GM18858 (cell line): ENCODE results near the gene IRGC.

ENCODE experiments used
- ATAC-seq: cut with Tn5 transposase; IDR thresholded peaks from one replicate; pipeline ENCODE4 v1.9.1; 2021; ENCODE audit not compliant: unreplicated experiment

The IRGC gene

DNA sequence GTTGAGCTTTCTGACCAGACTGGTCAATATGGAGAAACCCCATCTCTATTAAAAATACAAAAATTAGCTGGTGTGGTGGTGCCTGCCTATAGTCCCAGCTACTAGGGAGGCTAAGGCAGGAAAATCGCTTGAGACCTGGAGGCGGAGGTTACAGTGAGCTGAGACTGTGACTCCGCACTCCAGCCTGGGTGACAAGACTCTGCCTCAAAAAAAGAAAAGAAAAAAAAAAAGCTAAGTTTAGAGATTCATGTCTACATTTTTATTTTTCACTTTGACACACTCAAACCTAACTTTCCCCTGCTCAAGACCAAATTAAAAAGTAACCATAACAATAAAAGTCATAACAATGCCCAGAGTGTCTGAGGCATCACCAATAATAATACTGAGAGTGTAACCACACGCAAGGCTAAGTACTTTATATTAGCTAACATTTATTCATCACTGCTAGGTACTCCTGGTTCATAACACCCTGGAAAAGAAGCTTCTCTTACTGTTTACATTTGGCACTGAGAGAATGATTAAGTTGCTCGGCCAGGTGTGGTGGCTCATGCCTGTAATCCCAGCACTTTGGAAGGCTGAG lies 5.7 kb downstream of the IRGC start:
- no peak for ATAC-seq

GRCh38 chr19:43723588-43723987 lies 7.7 kb downstream of the IRGC start:
- no peak for ATAC-seq

DNA sequence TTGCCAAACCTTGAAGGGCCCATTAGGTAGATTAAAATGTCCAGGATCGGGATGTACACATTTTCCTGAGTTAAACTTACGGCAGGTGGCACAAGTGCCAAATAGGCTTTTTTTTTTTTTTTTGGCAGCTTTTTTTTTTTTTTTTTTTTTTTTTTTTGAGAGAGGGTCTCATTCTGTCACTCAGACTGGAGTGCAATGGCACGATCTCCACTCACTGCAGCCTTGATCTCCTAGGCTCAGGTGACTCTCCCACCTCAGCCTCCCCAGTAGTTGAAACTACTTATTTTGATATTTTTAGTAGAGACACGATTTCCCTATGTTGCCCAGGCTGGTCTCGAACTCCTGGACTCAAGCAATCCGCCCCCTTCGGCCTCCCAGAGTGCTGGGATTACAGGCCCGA lies 9.0 kb downstream of the IRGC start:
- no peak for ATAC-seq

GRCh38 chr19:43725468-43725867 lies 9.6 kb downstream of the IRGC start:
- no peak for ATAC-seq

DNA sequence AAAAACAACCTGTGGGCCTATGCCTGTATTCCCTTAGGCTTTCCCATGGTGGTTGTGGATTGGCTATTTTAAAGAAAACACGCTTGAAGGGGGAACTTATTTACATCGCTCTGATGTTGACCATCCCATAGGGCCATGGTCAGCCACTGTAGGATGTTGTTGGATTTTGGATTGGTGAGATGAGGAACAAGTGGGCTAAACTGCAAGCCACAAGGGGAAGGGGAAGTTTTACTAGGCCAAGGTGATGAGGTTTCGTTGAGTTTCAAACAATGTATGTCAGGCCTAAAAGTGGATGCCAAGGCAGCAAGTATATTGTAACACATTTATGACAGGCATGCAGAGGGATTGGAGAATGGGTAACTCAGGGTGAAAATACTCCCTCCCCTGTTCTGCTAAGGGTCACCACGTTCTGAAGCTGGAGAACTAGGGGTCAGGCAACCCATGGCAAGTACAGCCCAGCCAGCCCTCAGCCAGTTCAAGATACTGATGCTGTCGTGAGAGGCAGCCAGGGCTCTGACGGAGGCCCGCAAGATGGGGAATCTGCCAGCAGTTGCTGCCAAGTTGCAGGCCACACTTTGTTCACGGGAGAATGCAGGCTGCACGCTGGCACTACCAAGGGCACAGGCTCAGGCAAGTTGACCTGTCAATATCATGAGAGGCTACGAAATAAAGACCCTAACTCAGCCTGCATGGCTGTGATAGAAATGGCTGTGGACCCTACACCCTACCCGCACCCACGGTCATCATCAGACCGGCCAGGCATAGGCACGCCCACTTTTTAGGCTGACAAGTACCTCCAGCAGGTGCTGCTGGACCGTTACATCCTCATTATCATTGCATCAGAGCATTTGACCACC lies 11.1 kb downstream of the IRGC start:
- ATAC-seq: no peak

DNA sequence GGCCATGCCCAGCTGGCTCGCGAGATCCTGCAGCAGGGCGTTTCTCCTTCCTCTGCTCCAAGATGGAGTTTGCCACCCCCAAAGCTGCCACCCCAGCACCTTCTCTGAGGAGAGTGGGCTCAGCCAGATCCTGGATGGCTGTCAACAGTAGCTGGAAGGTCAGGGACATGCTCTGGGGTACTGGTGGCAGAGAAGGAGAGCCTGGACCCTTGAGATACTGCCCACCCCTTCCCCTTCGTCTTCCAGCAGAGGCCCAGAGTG lies 11.6 kb downstream of the IRGC start:
- ATAC-seq: no peak

GRCh38 chr19:43729919-43730318 lies 14.0 kb downstream of the IRGC start:
- ATAC-seq: no peak

- ATAC-seq: no peak
These were observed 15.5 kb downstream of the IRGC start for GRCh38 chr19:43731346-43731745.

GRCh38 chr19:43731846-43732245 lies 16.0 kb downstream of the IRGC start:
- ATAC-seq: no peak

- ATAC-seq: no peak
These were observed 19.1 kb downstream of the IRGC start for GRCh38 chr19:43735013-43735412.

- ATAC-seq: no peak
These were observed 20.1 kb downstream of the IRGC start for GRCh38 chr19:43735957-43736356.

DNA sequence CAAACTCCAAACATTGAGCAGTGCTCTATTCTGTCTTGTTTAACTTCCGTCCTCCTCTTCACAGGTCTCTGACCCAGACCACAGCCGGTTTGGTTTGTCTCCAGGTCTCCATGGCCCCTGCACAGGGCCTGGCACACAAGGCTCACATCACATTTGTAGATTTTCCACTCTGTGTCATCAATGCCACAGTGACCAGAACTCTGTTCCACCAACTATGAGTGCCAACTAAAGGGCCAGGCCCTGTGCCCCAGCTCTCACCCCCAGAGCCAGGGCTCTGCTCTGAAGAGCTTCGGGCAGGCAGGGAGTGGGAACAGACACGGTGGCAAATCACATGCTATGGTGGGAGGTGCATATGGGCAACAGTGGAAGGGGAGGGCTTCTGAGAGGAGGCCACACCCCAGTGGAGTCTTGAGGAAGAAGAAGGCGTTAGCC lies 22.9 kb downstream of the IRGC start:
- ATAC-seq: no peak

GRCh38 chr19:43739439-43740235 lies 23.8 kb downstream of the IRGC start:
- ATAC-seq: no peak

DNA sequence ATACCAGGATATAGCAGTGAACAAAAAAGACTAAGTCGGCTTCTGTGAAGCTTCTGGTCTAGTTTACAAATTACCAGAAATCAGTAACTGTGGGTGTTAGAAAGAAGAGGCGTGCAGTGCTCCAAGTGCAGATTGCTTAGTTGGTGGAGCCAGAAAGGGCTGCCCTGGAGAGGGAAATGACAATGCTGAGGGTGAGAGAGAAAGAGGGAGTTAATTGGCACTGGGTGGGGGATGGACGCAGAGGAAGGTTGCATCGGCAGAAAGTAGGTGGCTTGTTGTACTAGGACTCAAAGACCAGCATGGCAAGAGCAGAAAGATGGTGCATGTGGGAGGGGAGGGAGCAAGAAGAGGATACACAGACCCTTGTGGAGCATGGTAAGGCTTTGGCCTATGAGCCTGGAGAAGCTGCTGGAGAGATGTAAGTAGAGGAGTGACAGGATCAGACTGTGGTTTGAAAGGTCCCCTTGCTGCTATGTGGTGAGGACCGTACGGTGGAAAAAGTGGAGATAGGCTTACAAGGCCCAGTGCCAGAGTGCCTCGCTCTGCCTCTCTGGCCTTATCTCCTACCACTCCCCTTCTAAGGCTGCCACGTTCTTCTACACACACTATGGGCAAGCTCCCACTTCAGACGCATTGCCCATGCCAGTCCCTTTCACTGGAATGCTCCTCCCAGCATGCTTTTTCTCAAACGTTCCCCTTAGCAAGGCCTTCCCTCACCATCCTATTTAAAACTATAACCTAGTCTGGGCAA lies 25.4 kb downstream of the IRGC start:
- no peak for ATAC-seq

GRCh38 chr19:43743059-43743458 lies 27.2 kb downstream of the IRGC start:
- ATAC-seq: no peak

GRCh38 chr19:43747557-43748204 lies 31.8 kb downstream of the IRGC start:
- no peak for ATAC-seq

DNA sequence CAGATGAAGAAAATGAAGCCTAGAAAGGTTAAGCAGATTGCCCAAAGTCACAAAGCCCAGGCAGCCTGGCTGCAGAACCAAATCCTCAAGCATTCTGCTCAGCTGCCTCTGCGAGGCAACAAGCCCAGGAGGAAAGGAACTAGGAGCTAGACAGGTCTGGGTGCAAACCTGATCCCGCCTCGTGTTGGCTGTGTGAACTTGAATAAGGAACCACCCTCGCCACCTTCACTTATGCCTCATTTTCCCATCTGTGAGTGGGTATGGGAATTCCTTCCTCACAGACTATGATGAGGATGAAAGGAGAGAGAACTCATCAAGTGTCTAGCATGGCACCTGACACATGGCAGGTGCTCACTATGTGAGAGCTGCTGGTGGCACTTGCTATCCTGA lies 32.3 kb downstream of the IRGC start:
- no peak for ATAC-seq

GRCh38 chr19:43748685-43749084 lies 32.8 kb downstream of the IRGC start:
- no peak for ATAC-seq

DNA sequence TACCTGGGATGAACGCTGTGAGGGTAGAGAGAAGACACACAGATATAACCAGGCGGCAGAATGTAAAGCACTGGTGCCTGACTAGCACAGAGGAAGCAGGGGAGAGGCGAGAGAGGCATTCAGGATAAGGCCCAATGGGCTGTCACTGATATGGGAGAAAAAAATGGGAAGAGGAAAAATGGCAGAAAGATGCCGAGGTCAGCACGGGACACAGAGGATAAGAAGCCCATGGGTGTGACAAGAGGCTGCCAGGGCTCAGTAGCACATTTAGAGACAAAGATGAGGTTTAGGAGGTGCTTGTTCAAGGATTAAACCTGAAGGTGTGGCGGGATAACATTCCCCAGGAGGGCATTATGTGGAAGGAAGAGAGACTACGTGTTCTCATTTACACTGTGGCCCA lies 33.3 kb downstream of the IRGC start:
- ATAC-seq: no peak

DNA sequence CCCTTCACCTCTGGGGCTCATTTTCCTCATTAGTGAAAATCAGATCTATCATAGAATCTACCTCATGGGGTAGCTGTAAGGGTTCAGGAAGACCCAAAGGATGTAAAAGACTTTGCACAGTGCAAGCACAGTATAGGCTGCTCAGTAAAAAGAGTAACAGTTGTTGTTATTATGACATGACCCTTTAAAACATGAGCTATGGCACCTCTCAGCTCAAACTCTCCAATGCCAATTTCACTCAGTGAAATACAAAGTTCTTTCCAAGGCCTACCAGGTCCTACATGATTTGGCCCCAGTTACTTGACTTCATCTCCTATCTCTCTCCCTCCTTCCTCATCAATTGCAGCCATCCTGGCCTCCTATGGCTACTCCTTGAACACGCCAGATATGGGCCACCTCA lies 34.0 kb downstream of the IRGC start:
- ATAC-seq: no peak
